K562 (cell line): ENCODE measurements around the gene SHH. TPM values are rescaled to one million over a fixed set of nuclear protein-coding genes. Genes with fewer than 3 reads are reported as not detected.

Source experiments
- ATAC-seq: fragments of 200-7000 bp; cut with Tn5 transposase; 3 replicates; pipeline ENCODE4 v1.9.1; 2020; ENCODE audit warnings: moderate library complexity
- BruUV-seq: library from RNA; stranded (reverse); fragments of 400-500 nt; replicated peaks from 2 replicates; lab custom pipeline; 2021; lab: Mats Ljungman, UMichigan
- CTCF ChIA-PET: fragments of 300-600 bp; formaldehyde crosslinking; extraction: SDS; loops from one replicate; lab custom pipeline; 2021; ENCODE audit warnings: low intra/inter-chr PET ratio; lab: Yijun Ruan, JAX
- POLR2A ChIA-PET: fragments of 300-600, 350-650 bp; sonication (Branson Sonifier 250); formaldehyde crosslinking; extraction: SDS; loops from one replicate; lab custom pipeline; 2021; ENCODE audit warnings: antibody characterized with exemption, inconsistent platforms; lab: Yijun Ruan, JAX
- DNase-seq, 4 experiments: peaks; one replicate each; pipeline versions ENCODE4 v3.0.0 to v3.0.0-alpha.2; 2011 to 2018; ENCODE audit warnings: low spot score in 3 of 4, mixed read lengths in 3 of 4; ENCODE audit errors: extremely low read depth in 1 of 4
- FAIRE-seq: peaks from 2 replicates; lab custom pipeline; 2011; peaks lifted over from hg19 to GRCh38; lab: Jason Lieb, UNC
- H2AFZ ChIP-seq: 2 replicates; pipeline ENCODE4 v1.6.0; 2011; ENCODE audit warnings: low read depth, low read length, control low read depth, inconsistent platforms
- H3K27ac ChIP-seq: fragments of 200-600 bp; 3 replicates; pipeline ENCODE4 v1.8.0; 2011; ENCODE audit warnings: low read depth, mild to moderate bottlenecking, control low read depth, inconsistent platforms, low read length, moderate library complexity, mixed read lengths; ENCODE audit errors: extremely low read depth
- H3K27me3 ChIP-seq, 2 experiments: fragments of 300-600 bp in 1 of 2; 2 replicates in 1 of 2; 3 replicates in 1 of 2; pipeline versions ENCODE4 v1.6.0 to v1.8.0; 2011; ENCODE audit warnings: inconsistent platforms in 2 of 2, low read length in 2 of 2, mild to moderate bottlenecking in 1 of 2, mixed read lengths in 1 of 2, moderate library complexity in 1 of 2; ENCODE audit not compliant: control insufficient read depth in 2 of 2, insufficient read depth in 2 of 2
- H3K36me3 ChIP-seq: fragments of 300-600 bp; 3 replicates; pipeline ENCODE4 v1.8.0; 2011; ENCODE audit warnings: mild to moderate bottlenecking, low read length, inconsistent platforms; ENCODE audit not compliant: control insufficient read depth, insufficient read depth
- H3K4me1 ChIP-seq, 2 experiments: fragments of 200-600 bp in 1 of 2; replicated peaks in 1 of 2; 2 replicates in 1 of 2; 3 replicates in 1 of 2; pipeline versions ENCODE4 v1.5.1 to v1.8.0; 2011; ENCODE audit warnings: inconsistent platforms in 2 of 2, low read length in 2 of 2, mild to moderate bottlenecking in 1 of 2, mixed read lengths in 1 of 2, moderate library complexity in 1 of 2; ENCODE audit not compliant: control insufficient read depth in 2 of 2, insufficient read depth in 2 of 2
- H3K4me2 ChIP-seq: 2 replicates; pipeline ENCODE4 v1.6.1; 2011; ENCODE audit warnings: low read length, control low read depth, inconsistent platforms, mixed read lengths; ENCODE audit not compliant: insufficient read depth
- H3K4me3 ChIP-seq: fragments of 200-600 bp; sonication (generic), shearing (Covaris generic); 2 replicates; pipeline ENCODE4 v1.5.1; 2016; ENCODE audit warnings: control low read depth, inconsistent platforms
- H3K79me2 ChIP-seq: fragments of 200-600 bp; 3 replicates; pipeline ENCODE4 v1.8.0; 2011; ENCODE audit warnings: low read length, inconsistent platforms; ENCODE audit not compliant: control insufficient read depth, insufficient read depth
- H3K9ac ChIP-seq, 2 experiments: 2 replicates each; pipeline versions ENCODE4 v1.6.0 to v1.6.1; 2011; ENCODE audit warnings: low read depth in 2 of 2, low read length in 2 of 2, control low read depth in 1 of 2, inconsistent platforms in 1 of 2, mild to moderate bottlenecking in 1 of 2, mixed read lengths in 1 of 2; ENCODE audit not compliant: insufficient read depth in 1 of 2
- H3K9me1 ChIP-seq: one replicate; pipeline ENCODE4 v1.6.0; 2011; ENCODE audit warnings: inconsistent platforms, mild to moderate bottlenecking, low read length, moderate library complexity; ENCODE audit not compliant: control insufficient read depth, insufficient read depth
- H3K9me3 ChIP-seq: replicated peaks from 2 replicates; pipeline ENCODE4 v1.5.1; 2011; ENCODE audit warnings: low read depth, low read length, inconsistent platforms; ENCODE audit not compliant: control insufficient read depth, insufficient read depth
- H4K20me1 ChIP-seq: replicated peaks from 2 replicates; pipeline ENCODE4 v1.6.1; 2011; ENCODE audit warnings: low read length, inconsistent platforms, mixed read lengths; ENCODE audit not compliant: control insufficient read depth, insufficient read depth
- FOXP4 ChIP-seq: sonication (generic); formaldehyde crosslinking; IDR thresholded peaks from 2 replicates; pipeline ENCODE4 v1.8.0; 2022; ENCODE audit warnings: mild to moderate bottlenecking, missing genetic modification reagents, borderline replicate concordance
- HNRNPL ChIP-seq: fragments of 200-400 bp; formaldehyde crosslinking; IDR thresholded peaks from 2 replicates; pipeline ENCODE4 v1.6.1; 2017; ENCODE audit warnings: low read depth, mild to moderate bottlenecking, low read length
- POLR2G ChIP-seq: fragments of 200-400 bp; formaldehyde crosslinking; IDR thresholded peaks from 2 replicates; pipeline ENCODE4 v1.6.1; 2017; ENCODE audit warnings: low read depth, mild to moderate bottlenecking, antibody characterized with exemption, low read length, moderate library complexity
- RBM22 ChIP-seq: fragments of 200-400 bp; formaldehyde crosslinking; IDR thresholded peaks from 2 replicates; pipeline ENCODE4 v1.6.1; 2018; ENCODE audit warnings: low read length, low read depth; ENCODE audit not compliant: poor library complexity, severe bottlenecking
- TAF7 ChIP-seq: fragments of 450-650 bp; IDR thresholded peaks from 2 replicates; pipeline ENCODE4 v1.6.1; 2016; ENCODE audit warnings: missing genetic modification characterization, missing compliant biosample characterization
- WGBS: fragments of 100-300 bp; shearing (Covaris generic); methylation state at CpG from one replicate; pipeline ENCODE4 v1.1.6; 2016; ENCODE audit warnings: low coverage, mixed read lengths; ENCODE audit not compliant: insufficient coverage; ENCODE audit errors: missing lambda C conversion rate; 5-methylcytosine and 5-hydroxymethylcytosine counted together
- in situ Hi-C: fragments of 300-500 bp; cut with MboI; formaldehyde crosslinking; loops from 4 replicates; pipeline ENCODE4 v1.15.0; 2018; ENCODE audit warnings: inconsistent platforms, mixed read lengths
- intact Hi-C: fragments of 100-400 bp; cut with micrococcal nuclease; formaldehyde crosslinking; loops from 2 replicates; pipeline ENCODE4 v1.14.2; 2022
- polyA plus RNA-seq, 8 experiments: library from polyadenylated mRNA; depleted of rRNA in 4 of 8; stranded (reverse) in 5 of 8; unstranded in 3 of 8; fragments of >200 nt; fragmentation: Nextera tagmentation in 2 of 8; fragmentation: Illumina TruSeq in 1 of 8; extraction: Ambion mirVana in 2 of 8; extraction: Trizol in 1 of 8; gene quantifications; 2 replicates each; pipeline versions ENCODE4 v1.2.1 to v1.2.3, GENCODE V29; 2011 to 2014; ENCODE audit warnings: inconsistent platforms in 1 of 8, missing spikeins in 1 of 8
- total RNA-seq, 7 experiments: library from RNA; depleted of rRNA in 6 of 7; stranded (reverse); fragments of >200 nt in 6 of 7; fragmentation: Illumina TruSeq in 2 of 7; extraction: Trizol in 2 of 7; gene quantifications; 2 replicates each; pipeline versions ENCODE4 v1.2.1 to v1.2.3, GENCODE V29; 2011 to 2021; ENCODE audit warnings: low replicate concordance in 1 of 7

The SHH gene
- total and polyA plus RNA-seq, 9 of the 15 experiments (the other 6 are each of a cell fraction or from before 2014, with no cell fraction given), result 0.09 TPM; not detected in 8

- Histone ChIP-seq H3K4me2 (no peak overlapping the region), H2AFZ (no peak overlapping the region), H3K4me1 (no peaks in the 10 kb centered on the region), H3K9ac (no peak overlapping the region), H3K36me3 (peaks cover 93% of the 10 kb centered on the region), H3K4me3 (no peak overlapping the region), H3K27ac (no peak overlapping the region), H3K9me3 (no peaks in the 10 kb centered on the region), H3K79me2 (peaks cover 13% of the 10 kb centered on the region; the same call in 2 of the 3 replicates), H4K20me1 (peaks cover 19% of the 10 kb centered on the region), H3K9me1 (no peaks in the 10 kb centered on the region), H3K27me3 (no peaks in the 10 kb centered on the region)
- DNase-seq (no peak), FAIRE-seq (no peak), ATAC-seq (no peak)
- ChIA-PET POLR2A (interaction anchor here (0.6 to 1.0 kb wide), 2 partner anchors 11 to 584 kb away, joined by 3 to 5 read pairs; no protein-coding TSS in a partner anchor), CTCF (interaction anchor here (4.0 kb wide), 1 partner anchor 167 kb away, joined by 32 read pairs; no protein-coding TSS in a partner anchor)
- 89% methylated on average over 12 of the region's 12 CpGs for WGBS
- BruUV-seq, result no TSS peak
- no peak for TF ChIP-seq HNRNPL
- peak; percentile 55 for TF ChIP-seq POLR2G
- no peak for TF ChIP-seq TAF7 (tag)
- peak; percentile 60 for TF ChIP-seq RBM22
- no peak for TF ChIP-seq FOXP4 (CRISPR knock-in tag)
- in situ Hi-C loops, result loop anchor here (25.0 kb wide), 1 partner anchor 379 kb away; no protein-coding TSS in a partner anchor
- intact Hi-C loops, result loop anchor here (5.0 kb wide), 1 partner anchor 839 kb away; no protein-coding TSS in a partner anchor
These were observed 45.9 kb downstream of the SHH start for GRCh38 chr7:155766386-155766785.
